HepG2 (cell line): ENCODE results near the gene SPATA32. TPM values are rescaled to one million over a fixed set of nuclear protein-coding genes. Genes with fewer than 3 reads are reported as not detected.
A peak's percentile ranks its signal among the peaks of the same experiment; 100 is the strongest.

Experiments used
- ATAC-seq: fragments of 200-7000 bp; cut with Tn5 transposase; 3 replicates; pipeline ENCODE4 v1.9.1; 2020; ENCODE audit warnings: mild to moderate bottlenecking, moderate library complexity
- BruUV-seq: library from RNA; stranded (reverse); fragments of 400-500 nt; replicated peaks from 2 replicates; lab custom pipeline; 2021; lab: Mats Ljungman, UMichigan
- CTCF ChIA-PET: fragments of 300-600 bp; formaldehyde crosslinking; extraction: SDS; loops from one replicate; lab custom pipeline; 2021; ENCODE audit warnings: low total read pairs, inconsistent platforms, low intra/inter-chr PET ratio; lab: Yijun Ruan, JAX
- POLR2A ChIA-PET: fragments of 350-600 bp; sonication (Branson Sonifier 250); formaldehyde crosslinking; loops from one replicate; lab custom pipeline; 2020; ENCODE audit warnings: antibody characterized with exemption, inconsistent platforms; lab: Yijun Ruan, JAX
- DNase-seq: peaks from one replicate; pipeline ENCODE4 v3.0.0-alpha.2; 2015; ENCODE audit warnings: low spot score
- FAIRE-seq: peaks from 3 replicates; lab custom pipeline; 2011; peaks lifted over from hg19 to GRCh38; lab: Jason Lieb, UNC
- H2AFZ ChIP-seq: one replicate; pipeline ENCODE4 v1.6.1; 2011; ENCODE audit warnings: low read length, inconsistent platforms
- H3K27ac ChIP-seq: fragments of 300-600 bp; 3 replicates; pipeline ENCODE4 v1.8.0; 2011; ENCODE audit warnings: mixed run types, mild to moderate bottlenecking, mixed read lengths, low read length, inconsistent platforms; ENCODE audit not compliant: insufficient read depth; ENCODE audit errors: extremely low read length
- H3K27me3 ChIP-seq, 2 experiments: fragments of 200-600 bp in 1 of 2; 2 replicates in 1 of 2; 3 replicates in 1 of 2; pipeline versions ENCODE4 v1.6.0 to v1.8.0; 2011; ENCODE audit warnings: low read length in 2 of 2, mild to moderate bottlenecking in 2 of 2, moderate library complexity in 2 of 2, inconsistent platforms in 1 of 2; ENCODE audit not compliant: insufficient read depth in 2 of 2, control insufficient read depth in 1 of 2
- H3K36me3 ChIP-seq, 2 experiments: fragments of 200-600 bp in 1 of 2; replicated peaks in 1 of 2; 2 replicates in 1 of 2; 3 replicates in 1 of 2; pipeline versions ENCODE4 v1.5.1 to v1.8.0; 2011; ENCODE audit warnings: low read length in 2 of 2, inconsistent platforms in 1 of 2; ENCODE audit not compliant: insufficient read depth in 2 of 2, control insufficient read depth in 1 of 2
- H3K4me1 ChIP-seq: 2 replicates; pipeline ENCODE4 v1.5.1; 2012; ENCODE audit warnings: low read length, inconsistent platforms; ENCODE audit not compliant: insufficient read depth
- H3K4me2 ChIP-seq: 2 replicates; pipeline ENCODE4 v1.6.0; 2011; ENCODE audit warnings: low read depth, low read length, inconsistent platforms
- H3K4me3 ChIP-seq, 3 experiments: fragments of 200-600 bp in 1 of 3; sonication (generic), shearing (Covaris generic) in 1 of 3; replicated peaks in 1 of 3; 2 replicates each; pipeline ENCODE4 v1.5.1; 2011 to 2016; ENCODE audit warnings: low read length in 3 of 3, inconsistent platforms in 2 of 3, low read depth in 2 of 3, mild to moderate bottlenecking in 2 of 3, control low read depth in 1 of 3, mixed read lengths in 1 of 3; ENCODE audit not compliant: insufficient read depth in 1 of 3
- H3K79me2 ChIP-seq: one replicate; pipeline ENCODE4 v1.6.1; 2011; ENCODE audit warnings: low read length, inconsistent platforms; ENCODE audit not compliant: insufficient read depth
- H3K9ac ChIP-seq: 2 replicates; pipeline ENCODE4 v1.6.0; 2011; ENCODE audit warnings: mild to moderate bottlenecking, low read depth, low read length, inconsistent platforms; ENCODE audit not compliant: insufficient read depth
- H3K9me3 ChIP-seq: 2 replicates; pipeline ENCODE4 v1.5.1; 2012; ENCODE audit warnings: mild to moderate bottlenecking, low read length
- H4K20me1 ChIP-seq: 2 replicates; pipeline ENCODE4 v1.6.0; 2011; ENCODE audit warnings: inconsistent platforms, mild to moderate bottlenecking, low read length, moderate library complexity; ENCODE audit not compliant: insufficient read depth
- EZH2 ChIP-seq: conservative IDR thresholded peaks from 2 replicates; pipeline ENCODE4 v1.6.1; 2012; ENCODE audit warnings: mild to moderate bottlenecking, low read depth, low read length, moderate library complexity
- FOXP1 ChIP-seq, 2 experiments: fragments of 450-650 bp in 1 of 2; IDR thresholded peaks; 2 replicates each; pipeline ENCODE4 v1.6.1; 2017 to 2018; ENCODE audit warnings: antibody characterized with exemption in 1 of 2
- HNRNPUL1 ChIP-seq: fragments of 200-400 bp; formaldehyde crosslinking; IDR thresholded peaks from 2 replicates; pipeline ENCODE4 v1.6.1; 2017; ENCODE audit warnings: low read depth, mild to moderate bottlenecking, low read length, moderate library complexity
- ISX ChIP-seq: sonication (generic); formaldehyde crosslinking; conservative IDR thresholded peaks from 2 replicates; pipeline ENCODE4 v1.5.0; 2020; ENCODE audit warnings: missing genetic modification reagents
- JUND ChIP-seq: sonication (generic); formaldehyde crosslinking; IDR thresholded peaks from 2 replicates; pipeline ENCODE4 v1.8.0; 2022; ENCODE audit warnings: mild to moderate bottlenecking, missing genetic modification reagents
- KDM4B ChIP-seq: sonication (generic); formaldehyde crosslinking; IDR thresholded peaks from 2 replicates; pipeline ENCODE4 v1.4.0; 2020; ENCODE audit warnings: missing genetic modification reagents
- NR2F2 ChIP-seq: IDR thresholded peaks from 2 replicates; pipeline ENCODE4 v1.6.1; 2012; ENCODE audit warnings: low read depth, inconsistent platforms, borderline replicate concordance
- PLRG1 ChIP-seq: fragments of 450-650 bp; conservative IDR thresholded peaks from 2 replicates; pipeline ENCODE4 v1.6.1; 2016
- SP140L ChIP-seq: sonication (generic); formaldehyde crosslinking; IDR thresholded peaks from 2 replicates; pipeline ENCODE4 v1.4.0; 2020; ENCODE audit warnings: missing genetic modification reagents, borderline replicate concordance
- TBP ChIP-seq: sonication (generic); formaldehyde crosslinking; IDR thresholded peaks from 2 replicates; pipeline ENCODE4 v1.5.0; 2020; ENCODE audit warnings: missing genetic modification reagents
- ZFX ChIP-seq: sonication (generic); formaldehyde crosslinking; IDR thresholded peaks from 2 replicates; pipeline ENCODE4 v1.4.0; 2020; ENCODE audit warnings: mild to moderate bottlenecking, low read depth, missing genetic modification reagents, moderate library complexity
- ZNF253 ChIP-seq: sonication (generic); formaldehyde crosslinking; IDR thresholded peaks from 2 replicates; pipeline ENCODE4 v1.8.0; 2022; ENCODE audit warnings: mild to moderate bottlenecking, missing genetic modification reagents, borderline replicate concordance
- ZNF569 ChIP-seq: sonication (generic); formaldehyde crosslinking; IDR thresholded peaks from 2 replicates; pipeline ENCODE4 v1.5.0; 2020; ENCODE audit warnings: mild to moderate bottlenecking, missing genetic modification reagents, moderate library complexity, borderline replicate concordance
- WGBS: methylation state at CpG from one replicate; pipeline ENCODE4 v1.1.6; 2017; ENCODE audit warnings: low lambda C conversion rate; 5-methylcytosine and 5-hydroxymethylcytosine counted together
- in situ Hi-C: cut with HindIII; loops from 2 replicates; pipeline ENCODE4 v1.10.0; 2017; ENCODE audit warnings: low pct_unique_long_range_greater_than_20kb; ENCODE audit not compliant: extremely low pct_ligation_motif_present
- intact Hi-C: fragments of 100-400 bp; cut with micrococcal nuclease; formaldehyde crosslinking; loops from one replicate; pipeline ENCODE4 v1.10.0; 2022; ENCODE audit not compliant: unreplicated experiment
- polyA plus RNA-seq, 8 experiments: library from polyadenylated mRNA; depleted of rRNA in 3 of 8; stranded (reverse) in 7 of 8; unstranded in 1 of 8; fragments of >200 nt; fragmentation: Illumina TruSeq in 4 of 8; extraction: Trizol in 4 of 8; gene quantifications; 2 replicates each; pipeline versions ENCODE4 v1.2.1 to v1.2.3, GENCODE V29; 2011 to 2016; ENCODE audit warnings: low read depth in 4 of 8, missing spikeins in 1 of 8, mixed read lengths in 1 of 8; ENCODE audit not compliant: insufficient read depth in 1 of 8
- total RNA-seq, 5 experiments: library from RNA; depleted of rRNA; stranded (reverse); fragments of >200 nt; fragmentation: Illumina TruSeq; extraction: Trizol; gene quantifications; 2 replicates each; pipeline ENCODE4 v1.2.3, GENCODE V29; 2016; ENCODE audit warnings: low read depth in 1 of 5
- TF ChIP-seq, protein P1 (sequence below): sonication (generic); formaldehyde crosslinking; IDR thresholded peaks from 2 replicates; pipeline ENCODE4 v1.8.0; 2022; ENCODE audit warnings: low read depth, missing genetic modification reagents
- TF ChIP-seq, protein P2 (sequence below): sonication (generic); formaldehyde crosslinking; IDR thresholded peaks from 2 replicates; pipeline ENCODE4 v1.5.1; 2020; ENCODE audit warnings: mild to moderate bottlenecking, missing genetic modification reagents, moderate library complexity
- TF ChIP-seq, protein P3 (sequence below): sonication (generic); formaldehyde crosslinking; IDR thresholded peaks from 2 replicates; pipeline ENCODE4 v1.5.0; 2020; ENCODE audit warnings: mild to moderate bottlenecking, missing genetic modification reagents, borderline replicate concordance

Gene SPATA32
- total and polyA plus RNA-seq, 2 of the 13 experiments (the other 11 are each of a cell fraction or from before 2014, with no cell fraction given) = not detected

DNA sequence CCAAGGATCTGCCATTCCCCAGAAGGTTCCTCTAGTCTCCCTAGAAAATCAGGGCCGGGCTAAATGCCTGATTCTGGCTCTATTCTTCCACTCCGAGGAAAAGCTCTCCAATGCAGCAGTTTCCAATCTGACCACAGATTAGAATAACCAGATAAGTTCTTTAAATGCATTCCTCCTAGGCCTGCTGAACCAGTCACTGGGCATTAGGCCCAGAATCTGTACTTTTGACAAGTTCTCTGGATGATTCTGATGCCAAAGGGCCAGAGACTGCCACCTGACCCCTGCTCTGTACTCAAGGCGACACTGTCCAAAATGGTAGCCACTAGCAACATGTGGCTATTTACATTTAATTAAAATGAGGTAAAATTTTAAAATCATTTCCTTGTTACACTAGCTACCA, 32.6 kb upstream of the SPATA32 start (continued):
- TF ChIP-seq, protein P1, sequence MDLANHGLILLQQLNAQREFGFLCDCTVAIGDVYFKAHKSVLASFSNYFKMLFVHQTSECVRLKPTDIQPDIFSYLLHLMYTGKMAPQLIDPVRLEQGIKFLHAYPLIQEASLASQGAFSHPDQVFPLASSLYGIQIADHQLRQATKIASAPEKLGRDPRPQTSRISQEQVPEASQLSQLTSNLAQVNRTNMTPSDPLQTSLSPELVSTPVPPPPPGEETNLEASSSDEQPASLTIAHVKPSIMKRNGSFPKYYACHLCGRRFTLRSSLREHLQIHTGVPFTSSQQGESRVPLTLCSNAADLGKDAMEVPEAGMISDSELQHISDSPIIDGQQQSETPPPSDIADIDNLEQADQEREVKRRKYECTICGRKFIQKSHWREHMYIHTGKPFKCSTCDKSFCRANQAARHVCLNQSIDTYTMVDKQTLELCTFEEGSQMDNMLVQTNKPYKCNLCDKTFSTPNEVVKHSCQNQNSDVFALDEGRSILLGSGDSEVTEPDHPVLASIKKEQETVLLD (CRISPR knock-in tag) = no peak
- TF ChIP-seq SP140L (CRISPR knock-in tag) (no peak), ISX (CRISPR knock-in tag) (no peak), ZFX (no peak), ZNF569 (CRISPR knock-in tag) (no peak), HNRNPUL1 (no peak), KDM4B (CRISPR knock-in tag) (no peak)
- TF ChIP-seq, protein P2, sequence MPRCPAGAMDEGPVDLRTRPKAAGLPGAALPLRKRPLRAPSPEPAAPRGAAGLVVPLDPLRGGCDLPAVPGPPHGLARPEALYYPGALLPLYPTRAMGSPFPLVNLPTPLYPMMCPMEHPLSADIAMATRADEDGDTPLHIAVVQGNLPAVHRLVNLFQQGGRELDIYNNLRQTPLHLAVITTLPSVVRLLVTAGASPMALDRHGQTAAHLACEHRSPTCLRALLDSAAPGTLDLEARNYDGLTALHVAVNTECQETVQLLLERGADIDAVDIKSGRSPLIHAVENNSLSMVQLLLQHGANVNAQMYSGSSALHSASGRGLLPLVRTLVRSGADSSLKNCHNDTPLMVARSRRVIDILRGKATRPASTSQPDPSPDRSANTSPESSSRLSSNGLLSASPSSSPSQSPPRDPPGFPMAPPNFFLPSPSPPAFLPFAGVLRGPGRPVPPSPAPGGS (CRISPR knock-in tag) = no peak

DNA sequence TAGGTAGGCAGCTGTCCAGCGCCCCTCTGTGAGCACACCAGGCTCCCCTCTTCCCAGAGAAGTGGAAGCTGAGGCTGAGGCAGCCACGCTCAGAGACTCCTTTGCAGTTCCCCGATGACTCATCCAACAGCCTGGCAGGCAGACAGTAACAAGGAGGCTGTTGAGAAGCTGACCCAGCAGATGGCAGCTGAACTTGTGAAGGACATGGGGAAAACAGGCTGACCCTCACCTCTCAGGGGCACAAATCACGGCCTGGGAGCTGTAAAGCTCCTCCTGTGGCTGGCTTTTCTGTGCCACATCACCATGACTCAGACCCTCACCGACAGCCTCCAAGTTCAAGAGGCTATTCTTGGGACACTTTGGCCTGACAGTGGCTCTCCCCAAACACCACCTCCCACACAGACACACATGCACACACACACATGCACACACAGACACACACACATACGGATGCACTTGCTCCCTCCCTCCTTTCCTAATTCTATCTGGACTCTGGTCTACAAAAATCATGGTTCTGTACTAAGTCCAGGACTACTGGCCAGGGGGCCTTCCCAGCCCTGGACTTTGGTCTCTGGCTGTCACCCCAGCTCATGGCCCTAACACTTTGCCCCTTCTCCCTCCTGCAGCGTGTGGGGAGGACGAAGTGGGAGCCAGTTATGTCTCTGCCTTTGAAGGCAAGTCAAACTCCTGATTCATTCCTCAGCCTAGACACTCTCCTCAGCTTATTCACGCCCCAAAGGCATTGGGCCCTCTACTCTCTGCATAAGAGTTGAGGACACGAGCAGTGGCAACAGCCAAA, 31.7 kb upstream of the SPATA32 start:
- ChIA-PET CTCF (interaction anchor here (1.2 kb wide), 1 partner anchor 92 kb away, joined by 3 read pairs; no protein-coding TSS in a partner anchor), POLR2A (interaction anchor here (1.0 to 4.5 kb wide), 6 partner anchors 13 to 144 kb away, joined by 3 to 28 read pairs (median 4); partner anchors contain the start of gene MAP3K14)
- intact Hi-C loops = no loop called here
- H2AFZ ChIP-seq = no peak overlapping the region
- no peaks in the 10 kb centered on the region for H4K20me1 ChIP-seq
- WGBS = 48% methylated on average over 10 of the region's 10 CpGs
- peaks cover 19% of the 10 kb centered on the region for H3K79me2 ChIP-seq
- H3K9me3 ChIP-seq = no peaks in the 10 kb centered on the region
- BruUV-seq = no TSS peak
- in situ Hi-C loops = no loop called here
- DNase-seq = peak; percentile 58
- FAIRE-seq = peak; percentile 81
- peak overlapping the region; percentile 38 for H3K4me2 ChIP-seq
- no peak overlapping the region for H3K4me3 ChIP-seq
- no peaks in the 10 kb centered on the region for H3K27me3 ChIP-seq
- H3K4me1 ChIP-seq = peaks cover 27% of the 10 kb centered on the region
- peak; percentile 65 for ATAC-seq
- H3K9ac ChIP-seq = no peak overlapping the region
- peak overlapping the region; percentile 30 for H3K27ac ChIP-seq
- H3K36me3 ChIP-seq = peaks cover 4 to 18% of the 10 kb centered on the region in 2 experiments
- TF ChIP-seq NR2F2 = peak; percentile 52; the same call in 1 of the 2 replicates
- TF ChIP-seq, protein P3, sequence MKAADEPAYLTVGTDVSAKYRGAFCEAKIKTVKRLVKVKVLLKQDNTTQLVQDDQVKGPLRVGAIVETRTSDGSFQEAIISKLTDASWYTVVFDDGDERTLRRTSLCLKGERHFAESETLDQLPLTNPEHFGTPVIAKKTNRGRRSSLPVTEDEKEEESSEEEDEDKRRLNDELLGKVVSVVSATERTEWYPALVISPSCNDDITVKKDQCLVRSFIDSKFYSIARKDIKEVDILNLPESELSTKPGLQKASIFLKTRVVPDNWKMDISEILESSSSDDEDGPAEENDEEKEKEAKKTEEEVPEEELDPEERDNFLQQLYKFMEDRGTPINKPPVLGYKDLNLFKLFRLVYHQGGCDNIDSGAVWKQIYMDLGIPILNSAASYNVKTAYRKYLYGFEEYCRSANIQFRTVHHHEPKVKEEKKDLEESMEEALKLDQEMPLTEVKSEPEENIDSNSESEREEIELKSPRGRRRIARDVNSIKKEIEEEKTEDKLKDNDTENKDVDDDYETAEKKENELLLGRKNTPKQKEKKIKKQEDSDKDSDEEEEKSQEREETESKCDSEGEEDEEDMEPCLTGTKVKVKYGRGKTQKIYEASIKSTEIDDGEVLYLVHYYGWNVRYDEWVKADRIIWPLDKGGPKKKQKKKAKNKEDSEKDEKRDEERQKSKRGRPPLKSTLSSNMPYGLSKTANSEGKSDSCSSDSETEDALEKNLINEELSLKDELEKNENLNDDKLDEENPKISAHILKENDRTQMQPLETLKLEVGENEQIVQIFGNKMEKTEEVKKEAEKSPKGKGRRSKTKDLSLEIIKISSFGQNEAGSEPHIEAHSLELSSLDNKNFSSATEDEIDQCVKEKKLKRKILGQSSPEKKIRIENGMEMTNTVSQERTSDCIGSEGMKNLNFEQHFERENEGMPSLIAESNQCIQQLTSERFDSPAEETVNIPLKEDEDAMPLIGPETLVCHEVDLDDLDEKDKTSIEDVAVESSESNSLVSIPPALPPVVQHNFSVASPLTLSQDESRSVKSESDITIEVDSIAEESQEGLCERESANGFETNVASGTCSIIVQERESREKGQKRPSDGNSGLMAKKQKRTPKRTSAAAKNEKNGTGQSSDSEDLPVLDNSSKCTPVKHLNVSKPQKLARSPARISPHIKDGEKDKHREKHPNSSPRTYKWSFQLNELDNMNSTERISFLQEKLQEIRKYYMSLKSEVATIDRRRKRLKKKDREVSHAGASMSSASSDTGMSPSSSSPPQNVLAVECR (CRISPR knock-in tag) = peak; percentile 37; the same call in 1 of the 2 replicates
- TF ChIP-seq EZH2 = no peak
- no peak for TF ChIP-seq PLRG1
- no peak; the same call in 1 of the 2 replicates for TF ChIP-seq ZNF253 (CRISPR knock-in tag)
- no peak for TF ChIP-seq TBP (CRISPR knock-in tag)
- TF ChIP-seq JUND = 0 out of 2 replicates have a peak, but pooled peaks have one; percentile 53
- TF ChIP-seq FOXP1 (IDR thresholded peaks at IDR 0.05) = 0 out of 2 replicates have a peak, but pooled peaks have one; percentile 20
- no peak for TF ChIP-seq FOXP1 (CRISPR knock-in tag; IDR thresholded peaks at IDR 0.05)
